Muscle layer of colon (tissue), 2 donors: Measurements from ENCODE around the gene DAPP1.

Experiments used
- H3K27ac ChIP-seq: one replicate; pipeline ENCODE4 v1.7.0; 2013; ENCODE audit warnings: low read depth, mild to moderate bottlenecking, low read length, moderate library complexity
- H3K27me3 ChIP-seq, 2 donors: one replicate each; pipeline ENCODE4 v1.7.0; 2013; ENCODE audit warnings: low read length in 2 of 2, mild to moderate bottlenecking in 2 of 2; ENCODE audit not compliant: insufficient read depth in 2 of 2, control insufficient read depth in 1 of 2
- H3K36me3 ChIP-seq: one replicate; pipeline ENCODE4 v1.7.0; 2013; ENCODE audit warnings: mild to moderate bottlenecking, low read length; ENCODE audit not compliant: insufficient read depth
- H3K4me1 ChIP-seq: one replicate; pipeline ENCODE4 v1.7.0; 2013; ENCODE audit warnings: mild to moderate bottlenecking, low read length; ENCODE audit not compliant: insufficient read depth
- H3K4me3 ChIP-seq, 2 donors: one replicate each; pipeline ENCODE4 v1.7.0; 2013; ENCODE audit warnings: low read length in 2 of 2, low read depth in 1 of 2, mild to moderate bottlenecking in 1 of 2, moderate library complexity in 1 of 2
- H3K9ac ChIP-seq: one replicate; pipeline ENCODE4 v1.7.0; 2013; ENCODE audit warnings: low read length
- H3K9me3 ChIP-seq: one replicate; pipeline ENCODE4 v1.7.0; 2013; ENCODE audit warnings: mild to moderate bottlenecking, low read length
- donor health status: abdominal sarcoma.
- donor health status: Adenocarcinoma of cecum.

DAPP1 gene

GRCh38 chr4:99843413-99843812, 26.8 kb downstream of the DAPP1 start:
- Histone ChIP-seq H3K4me1 (no peaks in the 10 kb centered on the region), H3K9me3 (no peaks in the 10 kb centered on the region), H3K27ac (no peak overlapping the region), H3K9ac (no peak overlapping the region), H3K27me3 (no peaks in the 10 kb centered on the region), H3K36me3 (no peaks in the 10 kb centered on the region), H3K4me3 (no peak overlapping the region)

- Histone ChIP-seq H3K36me3 (no peaks in the 10 kb centered on the region), H3K4me3 (no peak overlapping the region), H3K27ac (no peak overlapping the region), H3K4me1 (no peaks in the 10 kb centered on the region), H3K27me3 (no peaks in the 10 kb centered on the region), H3K9me3 (no peaks in the 10 kb centered on the region), H3K9ac (no peak overlapping the region)
Measured at GRCh38 chr4:99844048-99844447, 27.4 kb downstream of the DAPP1 start.

GRCh38 chr4:99845179-99845578, 28.6 kb downstream of the DAPP1 start:
- H3K4me3 ChIP-seq, result no peak overlapping the region
- H3K27ac ChIP-seq, result no peak overlapping the region
- no peaks in the 10 kb centered on the region for H3K4me1 ChIP-seq
- H3K36me3 ChIP-seq, result no peaks in the 10 kb centered on the region
- no peak overlapping the region for H3K9ac ChIP-seq
- H3K9me3 ChIP-seq, result no peaks in the 10 kb centered on the region
- H3K27me3 ChIP-seq, result no peaks in the 10 kb centered on the region

GRCh38 chr4:99845708-99846469, 29.3 kb downstream of the DAPP1 start:
- Histone ChIP-seq H3K9ac (no peak overlapping the region), H3K27ac (no peak overlapping the region), H3K4me1 (no peaks in the 10 kb centered on the region)

GRCh38 chr4:99846891-99847290, 30.3 kb downstream of the DAPP1 start:
- Histone ChIP-seq H3K27me3 (no peaks in the 10 kb centered on the region), H3K27ac (no peak overlapping the region), H3K4me1 (no peaks in the 10 kb centered on the region), H3K9me3 (no peaks in the 10 kb centered on the region), H3K9ac (no peak overlapping the region), H3K4me3 (no peak overlapping the region), H3K36me3 (no peaks in the 10 kb centered on the region)

More at GRCh38 chr4:99845708-99846469, 29.3 kb downstream of the DAPP1 start:
- no peaks in the 10 kb centered on the region for H3K9me3 ChIP-seq
- H3K27me3 ChIP-seq, result no peaks in the 10 kb centered on the region
- no peak overlapping the region for H3K4me3 ChIP-seq
- no peaks in the 10 kb centered on the region for H3K36me3 ChIP-seq

- Histone ChIP-seq H3K4me1 (no peaks in the 10 kb centered on the region), H3K27ac (no peak overlapping the region), H3K4me3 (no peak overlapping the region), H3K9me3 (no peaks in the 10 kb centered on the region), H3K36me3 (no peaks in the 10 kb centered on the region), H3K27me3 (no peaks in the 10 kb centered on the region), H3K9ac (no peak overlapping the region)
Measured at GRCh38 chr4:99847362-99847976, 30.8 kb downstream of the DAPP1 start.

DNA sequence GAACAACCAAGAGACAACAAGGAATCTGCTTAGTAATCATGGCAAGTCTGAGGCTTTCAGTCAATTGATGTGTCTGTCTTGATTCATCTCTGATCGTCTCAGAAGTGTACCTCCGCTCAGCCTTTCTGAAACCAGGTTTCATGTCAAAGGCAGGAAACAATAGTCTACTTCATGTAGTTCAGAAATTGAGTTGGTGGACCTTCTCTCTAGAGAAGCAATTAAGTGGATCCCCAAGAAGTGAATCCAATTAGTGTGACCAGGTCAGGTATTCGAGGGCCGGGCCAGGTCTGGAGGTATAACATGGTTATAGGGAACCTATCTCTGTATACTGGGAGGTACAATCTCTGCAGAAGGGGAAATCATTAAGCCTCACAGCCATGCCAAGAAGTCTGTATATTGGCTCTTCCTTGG, 32.0 kb downstream of the DAPP1 start:
- Histone ChIP-seq H3K27me3 (no peaks in the 10 kb centered on the region), H3K9me3 (no peaks in the 10 kb centered on the region), H3K36me3 (no peaks in the 10 kb centered on the region), H3K9ac (no peak overlapping the region), H3K27ac (no peak overlapping the region), H3K4me1 (no peaks in the 10 kb centered on the region), H3K4me3 (no peak overlapping the region)

DNA sequence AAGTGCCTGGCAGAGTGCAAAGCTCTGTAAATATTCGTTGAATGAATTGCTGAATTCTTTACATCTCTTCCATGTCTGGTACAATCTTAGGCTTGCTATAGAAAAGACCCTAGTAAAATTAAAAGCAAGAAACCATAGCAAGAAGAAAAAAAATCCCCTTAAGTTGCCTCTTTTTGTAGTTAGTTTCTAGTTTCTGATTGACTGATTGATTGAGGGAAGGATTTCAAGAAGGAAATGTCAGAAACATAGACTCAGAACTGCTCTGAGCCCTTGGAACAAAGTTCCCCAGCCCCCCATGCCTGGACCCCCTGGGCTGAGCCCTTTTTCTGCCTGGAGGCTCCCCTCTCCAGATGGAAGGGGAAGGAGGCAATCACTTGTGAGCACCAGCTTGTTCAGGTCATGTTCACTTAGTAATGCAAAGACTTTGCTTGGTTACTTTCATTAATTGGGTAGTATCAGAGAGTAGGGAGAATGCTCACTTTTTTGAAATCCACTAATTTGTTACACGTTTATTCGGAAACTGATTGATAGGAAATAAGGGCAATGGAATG, 35.6 kb downstream of the DAPP1 start:
- Histone ChIP-seq H3K4me1 (no peaks in the 10 kb centered on the region), H3K9ac (no peak overlapping the region), H3K36me3 (no peaks in the 10 kb centered on the region), H3K4me3 (no peak overlapping the region), H3K27ac (no peak overlapping the region), H3K27me3 (no peaks in the 10 kb centered on the region), H3K9me3 (no peaks in the 10 kb centered on the region)

- no peak overlapping the region for H3K4me3 ChIP-seq
- no peaks in the 10 kb centered on the region for H3K4me1 ChIP-seq
- no peak overlapping the region for H3K9ac ChIP-seq
Measured at GRCh38 chr4:99853190-99853589, 36.6 kb downstream of the DAPP1 start.

GRCh38 chr4:99853999-99854398, 37.4 kb downstream of the DAPP1 start:
- Histone ChIP-seq H3K4me1 (no peaks in the 10 kb centered on the region), H3K36me3 (no peaks in the 10 kb centered on the region), H3K27ac (no peak overlapping the region), H3K9me3 (no peaks in the 10 kb centered on the region), H3K4me3 (no peak overlapping the region), H3K27me3 (no peaks in the 10 kb centered on the region), H3K9ac (no peak overlapping the region)

More at GRCh38 chr4:99853190-99853589, 36.6 kb downstream of the DAPP1 start:
- H3K9me3 ChIP-seq, result no peaks in the 10 kb centered on the region
- H3K27ac ChIP-seq, result no peak overlapping the region
- H3K27me3 ChIP-seq, result no peaks in the 10 kb centered on the region
- no peaks in the 10 kb centered on the region for H3K36me3 ChIP-seq

DNA sequence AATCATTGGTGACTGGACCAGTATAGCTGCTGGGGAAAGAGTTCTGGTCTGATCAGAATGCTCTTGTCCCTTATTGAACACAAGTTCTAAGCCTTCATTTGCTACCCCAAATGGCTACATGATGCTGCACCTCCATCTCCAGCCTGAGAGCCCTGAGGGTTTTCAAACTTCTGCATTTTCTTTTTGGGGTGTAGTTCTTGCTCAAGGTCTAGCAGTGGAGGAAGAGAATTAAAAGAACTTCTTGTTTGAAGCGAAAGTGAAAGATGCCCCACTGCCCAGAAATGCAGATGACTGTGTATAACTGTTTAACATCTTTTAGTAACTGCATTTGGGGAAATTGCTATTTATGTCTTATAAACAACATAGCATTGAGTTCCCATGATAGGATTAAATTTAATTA, 39.1 kb downstream of the DAPP1 start:
- Histone ChIP-seq H3K36me3 (no peaks in the 10 kb centered on the region), H3K9me3 (no peaks in the 10 kb centered on the region), H3K4me1 (no peaks in the 10 kb centered on the region), H3K9ac (no peak overlapping the region), H3K4me3 (no peak overlapping the region), H3K27me3 (no peaks in the 10 kb centered on the region), H3K27ac (no peak overlapping the region)
